ENCODE results near the gene INS.

The INS gene

GRCh38 chr11:2203440-2204259 lies 42.6 kb upstream of the INS start:
- H3K36me3 ChIP-seq (ENCODE audit: insufficient read depth, low read length): no peaks in the 10 kb centered on the region
- H3K4me2 ChIP-seq (ENCODE audit: low read length): no peak overlapping the region
- no peaks in the 10 kb centered on the region for H3K9me3 ChIP-seq (replicated peaks; ENCODE audit: low read length)
- H3K4me1 ChIP-seq (ENCODE audit: control insufficient read depth, insufficient read depth, low read length): no peaks in the 10 kb centered on the region
- H3K4me3 ChIP-seq (ENCODE audit: low read length): no peak overlapping the region
- peaks cover 25% of the 10 kb centered on the region for H3K27me3 ChIP-seq (ENCODE audit: control insufficient read depth, insufficient read depth, low read length)
- H3K9ac ChIP-seq (ENCODE audit: low read depth, low read length): no peak overlapping the region

- Histone ChIP-seq H3K4me1 (ENCODE audit: control insufficient read depth, insufficient read depth, low read length) (no peaks in the 10 kb centered on the region), H3K9me3 (replicated peaks; ENCODE audit: low read length) (no peaks in the 10 kb centered on the region), H3K9ac (ENCODE audit: low read depth, low read length) (no peak overlapping the region), H3K27me3 (ENCODE audit: control insufficient read depth, insufficient read depth, low read length) (peaks cover 18% of the 10 kb centered on the region), H3K36me3 (ENCODE audit: insufficient read depth, low read length) (no peaks in the 10 kb centered on the region), H3K4me3 (ENCODE audit: low read length) (no peak overlapping the region), H3K4me2 (ENCODE audit: low read length) (no peak overlapping the region)
Measured at GRCh38 chr11:2202900-2203439, 42.0 kb upstream of the INS start.

DNA sequence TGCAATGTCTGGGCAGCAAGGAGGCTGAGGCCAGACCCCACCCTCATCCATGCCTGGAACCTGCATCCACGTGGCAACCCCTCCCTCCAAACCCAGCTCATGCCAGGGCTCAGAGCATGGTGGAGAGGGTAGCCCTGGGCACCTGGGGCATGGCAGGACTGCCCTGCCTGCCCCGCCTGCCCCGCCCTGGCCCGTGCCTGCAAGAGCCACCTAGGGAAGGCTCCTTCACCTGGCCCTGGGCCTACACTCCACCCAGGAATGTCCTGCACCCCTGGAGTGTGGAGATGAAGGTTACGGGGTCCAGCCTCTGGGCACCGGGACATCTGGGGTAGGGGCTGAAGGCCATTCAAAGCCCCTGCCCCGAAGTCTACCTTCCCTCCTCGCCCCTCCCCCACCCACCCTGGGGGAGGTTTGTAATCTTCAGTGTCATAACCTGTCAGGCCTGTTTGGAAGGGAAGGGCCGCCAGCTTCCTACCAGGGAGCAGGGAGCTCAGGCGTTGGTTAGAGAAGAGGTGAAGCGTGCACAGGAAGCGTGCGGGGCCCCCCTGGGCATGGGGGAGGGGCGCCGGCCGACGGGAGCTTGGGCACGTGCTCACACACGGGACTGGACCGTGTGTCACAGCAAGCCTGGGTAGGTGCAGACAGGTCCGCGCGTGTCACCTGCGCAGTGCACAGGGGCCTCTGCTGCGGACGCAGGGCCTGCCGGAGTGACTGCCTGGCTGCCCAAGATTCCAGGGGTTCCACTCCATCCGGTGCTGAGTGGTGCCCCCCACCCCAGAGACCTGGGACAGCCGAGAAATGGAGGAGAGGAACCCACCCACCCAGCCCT lies 41.3 kb upstream of the INS start:
- H3K4me1 ChIP-seq (ENCODE audit: control insufficient read depth, insufficient read depth, low read length): no peaks in the 10 kb centered on the region
- H3K9ac ChIP-seq (ENCODE audit: low read depth, low read length): no peak overlapping the region
- peaks cover 12% of the 10 kb centered on the region for H3K27me3 ChIP-seq (ENCODE audit: control insufficient read depth, insufficient read depth, low read length)
- H3K9me3 ChIP-seq (replicated peaks; ENCODE audit: low read length): no peaks in the 10 kb centered on the region
- no peak overlapping the region for H3K4me2 ChIP-seq (ENCODE audit: low read length)
- no peaks in the 10 kb centered on the region for H3K36me3 ChIP-seq (ENCODE audit: insufficient read depth, low read length)
- no peak overlapping the region for H3K4me3 ChIP-seq (ENCODE audit: low read length)

DNA sequence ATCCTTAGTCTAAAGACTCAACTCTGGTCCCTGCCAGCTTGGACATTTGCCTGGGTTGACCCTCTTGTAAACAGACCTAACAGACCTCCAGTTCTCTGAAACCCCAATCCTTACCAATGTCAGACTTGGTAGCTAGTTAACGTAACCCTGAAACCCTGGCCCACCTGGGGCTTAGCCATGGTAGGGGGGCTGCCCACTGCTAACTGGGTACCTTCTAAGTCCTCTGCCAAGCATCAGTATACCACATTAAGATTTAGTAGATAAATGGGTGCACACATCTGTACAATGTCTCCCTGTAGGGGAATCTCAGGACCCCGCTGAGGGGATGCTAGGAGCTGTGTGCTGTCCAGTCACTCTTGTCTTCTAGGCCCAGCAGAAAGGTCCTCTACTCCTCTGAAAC lies 40.5 kb upstream of the INS start:
- no peaks in the 10 kb centered on the region for H3K4me1 ChIP-seq (ENCODE audit: control insufficient read depth, insufficient read depth, low read length)
- no peak overlapping the region for H3K9ac ChIP-seq (ENCODE audit: low read depth, low read length)
- H3K36me3 ChIP-seq (ENCODE audit: insufficient read depth, low read length): no peaks in the 10 kb centered on the region
- H3K4me2 ChIP-seq (ENCODE audit: low read length): no peak overlapping the region
- H3K4me3 ChIP-seq (ENCODE audit: low read length): no peak overlapping the region
- no peaks in the 10 kb centered on the region for H3K9me3 ChIP-seq (replicated peaks; ENCODE audit: low read length)
- H3K27me3 ChIP-seq (ENCODE audit: control insufficient read depth, insufficient read depth, low read length): peaks cover 10% of the 10 kb centered on the region

- H3K9me3 ChIP-seq (replicated peaks; ENCODE audit: low read length): no peaks in the 10 kb centered on the region
- H3K9ac ChIP-seq (ENCODE audit: low read depth, low read length): no peak overlapping the region
- peaks cover 10% of the 10 kb centered on the region for H3K27me3 ChIP-seq (ENCODE audit: control insufficient read depth, insufficient read depth, low read length)
- no peak overlapping the region for H3K4me3 ChIP-seq (ENCODE audit: low read length)
- no peak overlapping the region for H3K4me2 ChIP-seq (ENCODE audit: low read length)
- H3K4me1 ChIP-seq (ENCODE audit: control insufficient read depth, insufficient read depth, low read length): no peaks in the 10 kb centered on the region
- H3K36me3 ChIP-seq (ENCODE audit: insufficient read depth, low read length): no peaks in the 10 kb centered on the region
Measured at GRCh38 chr11:2200957-2201519, 40.0 kb upstream of the INS start.

DNA sequence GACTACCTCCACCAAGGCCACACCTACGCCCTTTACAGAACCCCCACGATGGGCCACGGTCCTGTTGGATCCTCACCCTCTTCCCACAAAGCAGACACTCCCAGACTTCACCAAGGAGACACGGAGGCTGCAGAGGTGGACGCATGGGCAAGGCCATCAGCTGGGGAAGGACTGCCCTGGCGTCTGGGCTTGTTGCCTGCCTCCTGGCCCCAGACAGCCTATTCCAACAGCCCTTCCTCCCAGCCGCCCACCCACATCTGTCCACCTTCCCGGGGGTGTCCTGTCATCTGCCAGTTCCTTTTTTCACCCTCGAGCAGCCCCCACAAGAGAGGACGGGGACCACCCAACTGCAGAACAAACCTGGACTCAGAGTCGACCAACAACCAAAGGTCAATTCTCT lies 39.5 kb upstream of the INS start:
- H3K27me3 ChIP-seq (ENCODE audit: control insufficient read depth, insufficient read depth, low read length): peaks cover 10% of the 10 kb centered on the region
- H3K4me2 ChIP-seq (ENCODE audit: low read length): no peak overlapping the region
- H3K4me3 ChIP-seq (ENCODE audit: low read length): no peak overlapping the region
- H3K36me3 ChIP-seq (ENCODE audit: insufficient read depth, low read length): no peaks in the 10 kb centered on the region
- H3K9me3 ChIP-seq (replicated peaks; ENCODE audit: low read length): no peaks in the 10 kb centered on the region
- H3K9ac ChIP-seq (ENCODE audit: low read depth, low read length): no peak overlapping the region
- no peaks in the 10 kb centered on the region for H3K4me1 ChIP-seq (ENCODE audit: control insufficient read depth, insufficient read depth, low read length)

DNA sequence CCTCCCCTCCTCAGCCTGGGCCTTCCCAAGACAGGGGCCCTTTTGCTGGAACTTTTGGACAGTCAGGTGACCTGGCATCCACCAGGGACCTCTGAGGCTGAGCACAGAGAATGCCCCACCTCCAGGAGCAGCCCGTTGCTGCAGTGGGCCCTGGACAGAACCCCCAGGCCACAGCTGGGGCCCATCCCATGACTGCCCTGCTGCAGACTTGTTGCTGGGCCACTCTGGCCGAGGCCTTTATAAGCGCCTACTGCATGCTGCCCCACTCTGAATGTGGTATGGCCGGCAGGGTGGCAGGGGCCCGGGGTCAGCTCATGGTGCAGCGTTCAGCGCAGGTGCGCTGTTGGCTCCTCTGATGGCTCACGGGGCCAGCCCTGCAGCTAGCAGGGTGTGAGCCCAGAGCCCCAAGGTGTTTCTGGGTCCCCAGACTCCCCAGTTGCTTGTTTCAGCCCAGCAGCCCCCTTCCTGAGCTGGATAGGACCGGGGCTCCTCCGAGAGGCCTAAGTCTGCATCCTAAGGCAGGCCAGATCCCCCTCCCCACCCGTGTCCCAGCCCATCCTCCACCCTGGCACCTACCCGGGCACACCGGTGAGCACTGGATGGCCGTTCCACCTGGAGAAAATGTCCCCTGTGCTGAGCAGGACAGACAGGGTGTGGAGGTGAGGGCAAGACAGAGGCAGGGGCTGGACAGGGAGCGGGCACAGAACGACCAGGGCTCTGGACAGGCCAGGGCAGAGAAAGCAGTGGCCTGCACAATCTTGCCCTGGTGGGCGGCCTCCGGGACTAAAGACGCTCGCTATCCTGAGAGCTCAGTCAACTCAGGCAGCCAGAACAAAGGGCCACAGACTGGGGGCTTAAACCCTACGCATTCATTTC lies 38.7 kb upstream of the INS start:
- H3K36me3 ChIP-seq (ENCODE audit: insufficient read depth, low read length): no peaks in the 10 kb centered on the region
- H3K9me3 ChIP-seq (replicated peaks; ENCODE audit: low read length): no peaks in the 10 kb centered on the region

DNA sequence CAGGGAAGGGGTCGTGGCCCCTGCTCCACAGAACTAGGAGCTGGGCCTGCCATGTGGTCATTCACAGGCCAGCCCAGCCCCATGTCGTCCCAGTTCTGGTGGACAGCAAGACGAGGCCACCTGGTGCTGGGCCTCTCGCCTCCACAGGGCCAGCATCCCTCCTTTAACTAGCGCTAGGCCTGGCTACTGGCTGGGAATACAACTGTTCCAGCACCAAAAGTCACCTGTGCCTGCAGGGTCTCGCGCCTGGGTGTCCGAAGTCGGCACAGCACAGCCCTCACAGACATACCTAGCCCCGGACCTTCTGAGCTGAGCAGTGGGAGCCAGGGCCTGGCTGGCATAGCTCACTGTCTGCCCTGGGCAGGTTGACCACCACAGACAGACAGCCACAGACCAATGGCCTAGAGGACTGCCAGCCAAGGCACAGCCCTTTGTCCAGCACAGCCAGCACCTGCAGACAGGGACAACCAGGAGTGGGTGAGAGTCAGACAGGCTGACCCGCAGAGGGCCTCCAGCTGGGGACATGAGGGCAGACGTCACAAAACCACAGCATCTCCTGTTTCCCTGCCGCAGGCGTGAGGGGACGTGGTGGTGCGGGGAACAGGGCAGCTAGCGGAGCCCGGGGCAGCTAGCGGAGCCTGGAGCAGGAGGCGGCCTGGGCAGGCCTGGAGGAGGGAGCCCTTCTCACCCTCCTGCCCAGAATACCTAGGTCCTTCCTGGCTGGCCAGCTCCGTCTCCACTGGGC lies 37.8 kb upstream of the INS start:
- H3K9ac ChIP-seq (ENCODE audit: low read depth, low read length): no peak overlapping the region

More for the DNA sequence above, 38.7 kb upstream of the INS start:
- Histone ChIP-seq H3K4me2 (ENCODE audit: low read length) (no peak overlapping the region), H3K27me3 (ENCODE audit: control insufficient read depth, insufficient read depth, low read length) (peaks cover 7% of the 10 kb centered on the region), H3K9ac (ENCODE audit: low read depth, low read length) (no peak overlapping the region), H3K4me3 (ENCODE audit: low read length) (no peak overlapping the region), H3K4me1 (ENCODE audit: control insufficient read depth, insufficient read depth, low read length) (no peaks in the 10 kb centered on the region)

DNA sequence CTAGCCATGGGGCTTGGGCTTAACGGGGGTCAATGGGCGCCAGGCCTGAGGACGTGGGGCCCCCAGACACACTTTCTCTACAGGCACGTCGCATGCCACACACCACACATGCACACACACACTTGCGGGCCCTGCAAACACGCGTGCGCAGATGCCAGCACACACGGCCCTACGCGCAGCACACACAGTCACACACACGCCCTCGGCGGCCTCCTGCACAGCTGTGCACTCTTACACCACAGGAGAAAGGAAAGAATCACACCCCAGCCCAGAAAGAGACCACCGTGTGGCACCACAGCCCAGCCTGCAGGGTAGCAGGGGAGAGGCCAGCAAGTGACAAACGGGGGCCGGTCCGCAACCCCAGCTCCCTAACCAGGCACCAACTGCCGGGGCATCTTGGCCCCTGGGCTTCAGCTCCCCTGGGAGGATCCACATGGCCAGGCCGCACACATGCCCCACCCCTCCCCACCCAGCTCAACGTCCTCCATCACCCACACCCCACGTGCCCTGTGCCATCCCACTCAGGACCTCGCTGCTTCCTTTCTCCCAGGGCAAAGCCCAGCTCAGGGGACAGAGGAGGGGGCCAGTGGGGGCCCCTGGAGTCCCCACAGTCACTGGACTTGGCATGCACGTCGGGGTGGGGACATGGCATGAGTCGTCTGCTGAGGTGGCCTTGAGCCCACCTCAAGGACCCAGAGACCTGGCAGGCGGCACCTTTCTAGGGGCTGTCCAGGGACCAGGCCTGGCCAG lies 36.9 kb upstream of the INS start:
- no peaks in the 10 kb centered on the region for H3K4me1 ChIP-seq (ENCODE audit: control insufficient read depth, insufficient read depth, low read length)
- no peak overlapping the region for H3K4me2 ChIP-seq (ENCODE audit: low read length)
- H3K27me3 ChIP-seq (ENCODE audit: control insufficient read depth, insufficient read depth, low read length): peaks cover 6% of the 10 kb centered on the region
- H3K4me3 ChIP-seq (ENCODE audit: low read length): no peak overlapping the region
- H3K9ac ChIP-seq (ENCODE audit: low read depth, low read length): no peak overlapping the region
- no peaks in the 10 kb centered on the region for H3K9me3 ChIP-seq (replicated peaks; ENCODE audit: low read length)
- no peaks in the 10 kb centered on the region for H3K36me3 ChIP-seq (ENCODE audit: insufficient read depth, low read length)

More for the DNA sequence above, 37.8 kb upstream of the INS start:
- peaks cover 6% of the 10 kb centered on the region for H3K27me3 ChIP-seq (ENCODE audit: control insufficient read depth, insufficient read depth, low read length)
- H3K4me3 ChIP-seq (ENCODE audit: low read length): no peak overlapping the region
- H3K9me3 ChIP-seq (replicated peaks; ENCODE audit: low read length): no peaks in the 10 kb centered on the region
- H3K4me1 ChIP-seq (ENCODE audit: control insufficient read depth, insufficient read depth, low read length): no peaks in the 10 kb centered on the region
- H3K36me3 ChIP-seq (ENCODE audit: insufficient read depth, low read length): no peaks in the 10 kb centered on the region
- H3K4me2 ChIP-seq (ENCODE audit: low read length): no peak overlapping the region
